ENCODE data around the gene HOMER2.
"Not testable (repeated sequence)": the region's sequence is repeated elsewhere in the genome, so short reads cannot be mapped to it uniquely, and the experiment has no call there.

The HOMER2 gene

GRCh38 chr15:82900511-82901060, 51.9 kb downstream of the HOMER2 start:
- DNase-seq (ENCODE audit: extremely low read depth in 1 of 2, low read depth in 1 of 2) = no peak

- no peak for DNase-seq (ENCODE audit: extremely low read depth in 1 of 2, low read depth in 1 of 2)
Measured at GRCh38 chr15:82898961-82899360, 53.6 kb downstream of the HOMER2 start.

GRCh38 chr15:82895983-82896382, 56.5 kb downstream of the HOMER2 start:
- DNase-seq (ENCODE audit: extremely low read depth in 1 of 2, low read depth in 1 of 2) = no peak

- no peak for DNase-seq (ENCODE audit: extremely low read depth in 1 of 2, low read depth in 1 of 2)
Measured at GRCh38 chr15:82894971-82895520, 57.5 kb downstream of the HOMER2 start.

- not testable (repeated sequence) for DNase-seq (ENCODE audit: extremely low read depth in 1 of 2, low read depth in 1 of 2)
Measured at GRCh38 chr15:82893473-82893872, 59.0 kb downstream of the HOMER2 start.

GRCh38 chr15:82892573-82892972, 59.9 kb downstream of the HOMER2 start:
- DNase-seq (ENCODE audit: extremely low read depth in 1 of 2, low read depth in 1 of 2) = no peak

GRCh38 chr15:82890995-82891390, 61.5 kb downstream of the HOMER2 start:
- no peak for DNase-seq (ENCODE audit: extremely low read depth in 1 of 2, low read depth in 1 of 2)

- DNase-seq (ENCODE audit: extremely low read depth in 1 of 2, low read depth in 1 of 2) = no peak
Measured at GRCh38 chr15:82890338-82890994, 62.1 kb downstream of the HOMER2 start.

GRCh38 chr15:82882273-82882928, 70.1 kb downstream of the HOMER2 start:
- DNase-seq (ENCODE audit: extremely low read depth in 1 of 2, low read depth in 1 of 2) = no peak

GRCh38 chr15:82881747-82882146, 70.8 kb downstream of the HOMER2 start:
- no peak for DNase-seq (ENCODE audit: extremely low read depth in 1 of 2, low read depth in 1 of 2)

GRCh38 chr15:82880704-82881103, 71.8 kb downstream of the HOMER2 start:
- DNase-seq (ENCODE audit: extremely low read depth in 1 of 2, low read depth in 1 of 2) = no peak

- DNase-seq (ENCODE audit: extremely low read depth in 1 of 2, low read depth in 1 of 2) = no peak
Measured at GRCh38 chr15:82878325-82878724, 74.2 kb downstream of the HOMER2 start.

- no peak for DNase-seq (ENCODE audit: extremely low read depth in 1 of 2, low read depth in 1 of 2)
Measured at GRCh38 chr15:82877825-82878224, 74.7 kb downstream of the HOMER2 start.

GRCh38 chr15:82875411-82876003, 77.0 kb downstream of the HOMER2 start:
- no peak for DNase-seq (ENCODE audit: extremely low read depth in 1 of 2, low read depth in 1 of 2)

GRCh38 chr15:82874961-82875360, 77.6 kb downstream of the HOMER2 start:
- no peak for DNase-seq (ENCODE audit: extremely low read depth in 1 of 2, low read depth in 1 of 2)

GRCh38 chr15:82874267-82874666, 78.3 kb downstream of the HOMER2 start:
- no peak for DNase-seq (ENCODE audit: extremely low read depth in 1 of 2, low read depth in 1 of 2)

GRCh38 chr15:82873000-82873680, 79.4 kb downstream of the HOMER2 start:
- DNase-seq (ENCODE audit: extremely low read depth in 1 of 2, low read depth in 1 of 2) = no peak

GRCh38 chr15:82871832-82872484, 80.6 kb downstream of the HOMER2 start:
- DNase-seq (ENCODE audit: extremely low read depth in 1 of 2, low read depth in 1 of 2) = no peak

- no peak for DNase-seq (ENCODE audit: extremely low read depth in 1 of 2, low read depth in 1 of 2)
Measured at GRCh38 chr15:82871358-82871757, 81.2 kb downstream of the HOMER2 start.

- no peak for DNase-seq (ENCODE audit: extremely low read depth in 1 of 2, low read depth in 1 of 2)
Measured at GRCh38 chr15:82870727-82871320, 81.7 kb downstream of the HOMER2 start.

Data from activated CD8-positive, alpha-beta memory T cell treated with anti-CD3 and anti-CD28 coated beads for 1 hour (primary cell).